DND-41 (cell line): ENCODE data around the gene HOXD9.

Source experiments
- ATAC-seq: fragments of 200-7000 bp; cut with Tn5 transposase; 3 replicates; pipeline ENCODE4 v1.9.1; 2021; ENCODE audit warnings: low read depth; ENCODE audit not compliant: insufficient read depth
- DNase-seq: peaks from one replicate; pipeline ENCODE4 v3.0.0-alpha.2; 2020
- H2AFZ ChIP-seq: 2 replicates; pipeline ENCODE4 v1.6.0; 2012; ENCODE audit warnings: low read depth, low read length
- H3K27ac ChIP-seq: 2 replicates; pipeline ENCODE4 v1.5.1; 2012; ENCODE audit warnings: low read length, inconsistent platforms
- H3K27me3 ChIP-seq: fragments of 200-600 bp; sonication (generic); 2 replicates; pipeline ENCODE4 v1.6.0; 2012; ENCODE audit warnings: low read length, mild to moderate bottlenecking, inconsistent platforms; ENCODE audit not compliant: insufficient read depth, poor library complexity
- H3K36me3 ChIP-seq: 2 replicates; pipeline ENCODE4 v1.5.1; 2012; ENCODE audit warnings: low read length, inconsistent platforms; ENCODE audit not compliant: insufficient read depth
- H3K4me1 ChIP-seq: 2 replicates; pipeline ENCODE4 v1.5.1; 2012; ENCODE audit warnings: mild to moderate bottlenecking, low read length; ENCODE audit not compliant: insufficient read depth
- H3K4me2 ChIP-seq: 2 replicates; pipeline ENCODE4 v1.6.0; 2012; ENCODE audit warnings: mild to moderate bottlenecking, moderate library complexity, low read length, inconsistent platforms; ENCODE audit not compliant: insufficient read depth
- H3K4me3 ChIP-seq, 2 experiments: fragments of 200-600 bp in 1 of 2; shearing (Covaris generic) in 1 of 2; 2 replicates each; pipeline ENCODE4 v1.5.1; 2012 to 2016; ENCODE audit warnings: inconsistent platforms in 2 of 2, low read length in 2 of 2, mild to moderate bottlenecking in 2 of 2, low read depth in 1 of 2, moderate library complexity in 1 of 2
- H3K79me2 ChIP-seq: 2 replicates; pipeline ENCODE4 v1.6.0; 2012; ENCODE audit warnings: low read length, inconsistent platforms; ENCODE audit not compliant: insufficient read depth
- H3K9ac ChIP-seq: 2 replicates; pipeline ENCODE4 v1.6.0; 2012; ENCODE audit warnings: low read depth, mild to moderate bottlenecking, inconsistent platforms, low read length, moderate library complexity
- H3K9me3 ChIP-seq: 2 replicates; pipeline ENCODE4 v1.5.1; 2012; ENCODE audit warnings: low read length, moderate library complexity, mild to moderate bottlenecking, inconsistent platforms; ENCODE audit not compliant: insufficient read depth, severe bottlenecking
- H4K20me1 ChIP-seq: 2 replicates; pipeline ENCODE4 v1.6.0; 2012; ENCODE audit warnings: low read length; ENCODE audit not compliant: insufficient read depth
- CTCF ChIP-seq: IDR thresholded peaks from 2 replicates; pipeline ENCODE4 v1.5.1; 2012; ENCODE audit warnings: borderline replicate concordance, low read length, moderate library complexity, mild to moderate bottlenecking; ENCODE audit not compliant: poor library complexity, severe bottlenecking; ENCODE audit errors: extremely low read depth
- EZH2 ChIP-seq: IDR thresholded peaks from 3 replicates; pipeline ENCODE4 v1.6.1; 2012; ENCODE audit warnings: borderline replicate concordance, low read depth, mild to moderate bottlenecking, moderate library complexity, low read length, inconsistent platforms; ENCODE audit not compliant: severe bottlenecking

HOXD9 gene

DNA sequence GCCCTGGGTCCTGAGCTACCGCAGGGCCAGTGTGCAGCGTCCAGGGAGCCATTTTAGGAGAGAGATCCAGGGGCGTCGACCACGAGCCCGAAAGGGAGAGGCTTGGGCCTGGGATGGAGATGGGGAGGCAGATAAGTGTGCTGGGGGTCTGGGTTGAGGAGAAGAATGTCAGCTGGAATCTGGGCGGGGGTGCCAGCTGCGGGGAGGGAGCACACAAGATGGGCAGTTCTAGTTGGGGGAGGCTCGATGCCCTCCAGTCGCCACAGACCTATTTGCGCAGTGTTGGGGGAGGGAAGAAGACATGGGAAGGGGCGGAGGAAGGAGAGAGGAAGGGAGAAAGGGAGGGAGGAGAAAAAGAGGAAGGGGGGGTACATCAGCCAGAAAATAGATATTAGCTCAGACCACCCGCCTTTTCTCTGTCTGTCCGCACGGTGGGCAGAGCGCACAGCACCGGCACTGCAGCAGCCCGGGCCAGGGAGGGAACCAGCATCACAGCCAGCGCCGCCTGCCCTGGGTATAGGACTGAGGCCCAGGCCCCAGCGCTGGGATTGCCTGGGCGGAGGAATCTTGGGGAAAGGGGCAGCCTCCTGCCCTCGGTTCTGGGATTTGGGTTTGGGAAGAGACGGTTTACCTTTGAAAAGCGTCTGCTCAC is 17.3 kb upstream of the HOXD9 start:
- no peaks in the 10 kb centered on the region for H3K27me3 ChIP-seq
- H3K9me3 ChIP-seq, result no peaks in the 10 kb centered on the region
- H4K20me1 ChIP-seq, result no peaks in the 10 kb centered on the region
- H3K4me3 ChIP-seq, result no peak overlapping the region
- no peak for DNase-seq
- H2AFZ ChIP-seq, result no peak overlapping the region
- no peaks in the 10 kb centered on the region for H3K4me1 ChIP-seq
- TF ChIP-seq EZH2 (no peak), CTCF (no peak)
- no peak overlapping the region for H3K4me2 ChIP-seq
- H3K36me3 ChIP-seq, result no peaks in the 10 kb centered on the region
- H3K27ac ChIP-seq, result no peak overlapping the region
- ATAC-seq, result no peak
- H3K79me2 ChIP-seq, result no peaks in the 10 kb centered on the region
- no peak overlapping the region for H3K9ac ChIP-seq

- H2AFZ ChIP-seq, result no peak overlapping the region
- TF ChIP-seq CTCF, result no peak
- TF ChIP-seq EZH2, result no peak
- H3K9me3 ChIP-seq, result no peaks in the 10 kb centered on the region
- H4K20me1 ChIP-seq, result no peaks in the 10 kb centered on the region
- H3K4me2 ChIP-seq, result no peak overlapping the region
- no peaks in the 10 kb centered on the region for H3K27me3 ChIP-seq
- H3K4me1 ChIP-seq, result no peaks in the 10 kb centered on the region
- H3K36me3 ChIP-seq, result no peaks in the 10 kb centered on the region
- DNase-seq (no peak), ATAC-seq (no peak)
- no peak overlapping the region for H3K9ac ChIP-seq
- H3K79me2 ChIP-seq, result no peaks in the 10 kb centered on the region
- no peak overlapping the region for H3K4me3 ChIP-seq
- no peak overlapping the region for H3K27ac ChIP-seq
Observed at GRCh38 chr2:176105730-176106580, 16.6 kb upstream of the HOXD9 start.

DNA sequence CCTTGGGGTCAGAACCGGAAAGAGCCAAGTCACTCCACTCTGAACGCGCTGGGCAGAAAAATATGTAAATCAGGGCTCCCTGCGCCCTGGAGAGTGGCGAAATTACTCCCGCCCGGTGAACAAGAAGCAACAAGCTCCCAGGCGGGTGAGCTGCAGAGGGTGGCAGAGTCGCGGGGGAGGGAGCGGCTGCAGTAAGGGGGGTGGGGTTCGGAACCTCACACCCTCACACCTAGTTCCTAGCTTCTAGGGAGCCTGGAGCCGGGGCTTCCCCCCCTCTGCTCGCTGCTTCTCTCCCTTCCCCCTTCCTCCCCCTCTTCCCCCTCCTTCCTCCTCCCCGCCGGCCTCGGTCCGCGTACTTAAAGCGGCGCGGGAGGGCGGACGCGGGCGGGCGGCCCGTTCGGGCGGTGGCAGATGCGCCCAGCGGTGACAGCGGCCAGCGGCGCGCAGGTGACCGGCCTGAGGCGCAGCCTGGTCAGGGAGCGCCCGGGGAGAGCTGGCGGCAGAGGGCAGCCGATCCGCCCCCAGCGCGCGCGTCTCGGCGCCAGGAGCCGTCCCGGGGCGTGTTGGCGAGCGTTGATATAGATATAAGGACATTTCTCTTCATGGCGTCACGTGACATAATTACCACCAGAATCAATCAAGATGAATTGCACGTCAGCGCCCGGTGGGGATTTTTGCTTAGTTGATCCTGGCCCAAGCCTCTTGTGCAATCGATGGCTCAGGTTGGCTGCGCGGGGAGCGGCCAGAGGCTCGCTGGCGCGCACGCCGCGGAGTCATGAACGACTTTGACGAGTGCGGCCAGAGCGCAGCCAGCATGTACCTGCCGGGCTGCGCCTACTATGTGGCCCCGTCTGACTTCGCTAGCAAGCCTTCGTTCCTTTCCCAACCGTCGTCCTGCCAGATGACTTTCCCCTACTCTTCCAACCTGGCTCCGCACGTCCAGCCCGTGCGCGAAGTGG is 15.7 kb upstream of the HOXD9 start, which contains the start of gene HOXD11:
Gene HOXD11 (plus strand): TSS at position 700 of the 959 bp plus-strand sequence. CDS start 76 bp downstream, at position 776.
- Histone ChIP-seq H3K4me1 (no peaks in the 10 kb centered on the region), H3K9ac (no peak within 1 kb of the TSS), H3K79me2 (no peaks in the 10 kb centered on the region), H3K36me3 (no peaks in the 10 kb centered on the region), H3K4me3 (no peak within 1 kb of the TSS), H4K20me1 (no peaks in the 10 kb centered on the region), H2AFZ (no peak within 1 kb of the TSS), H3K4me2 (no peak within 1 kb of the TSS), H3K27ac (no peak within 1 kb of the TSS), H3K27me3 (no peaks in the 10 kb centered on the region), H3K9me3 (no peaks in the 10 kb centered on the region)
- no peak for ATAC-seq
- DNase-seq, result no peak
- no peak for TF ChIP-seq CTCF
- TF ChIP-seq EZH2, result no peak
